IPS-18a (cell line): ENCODE data around the gene NELL1.

Experiments used
- H3K27ac ChIP-seq: one replicate; pipeline ENCODE4 v1.5.1; 2013; ENCODE audit warnings: low read length
- H3K27me3 ChIP-seq: one replicate; pipeline ENCODE4 v1.6.1; 2013; ENCODE audit warnings: mild to moderate bottlenecking, low read length; ENCODE audit not compliant: control insufficient read depth, insufficient read depth
- H3K36me3 ChIP-seq: one replicate; pipeline ENCODE4 v1.6.1; 2013; ENCODE audit warnings: low read depth, low read length; ENCODE audit not compliant: control insufficient read depth
- H3K4me1 ChIP-seq: one replicate; pipeline ENCODE4 v1.6.1; 2013; ENCODE audit warnings: low read depth, low read length; ENCODE audit not compliant: control insufficient read depth
- H3K4me3 ChIP-seq: one replicate; pipeline ENCODE4 v1.5.1; 2013; ENCODE audit warnings: low read length
- H3K9ac ChIP-seq: one replicate; pipeline ENCODE4 v1.6.1; 2013; ENCODE audit warnings: mild to moderate bottlenecking, low read length, moderate library complexity
- H3K9me3 ChIP-seq: one replicate; pipeline ENCODE4 v1.6.1; 2013; ENCODE audit warnings: low read depth, low read length; ENCODE audit not compliant: control insufficient read depth

Gene NELL1

GRCh38 chr11:21429401-21429800, 760.0 kb downstream of the NELL1 start:
- Histone ChIP-seq H3K9me3 (no peaks in the 10 kb centered on the region), H3K36me3 (no peaks in the 10 kb centered on the region), H3K27me3 (no peaks in the 10 kb centered on the region), H3K4me3 (no peak overlapping the region), H3K27ac (no peak overlapping the region), H3K4me1 (no peaks in the 10 kb centered on the region), H3K9ac (no peak overlapping the region)

DNA sequence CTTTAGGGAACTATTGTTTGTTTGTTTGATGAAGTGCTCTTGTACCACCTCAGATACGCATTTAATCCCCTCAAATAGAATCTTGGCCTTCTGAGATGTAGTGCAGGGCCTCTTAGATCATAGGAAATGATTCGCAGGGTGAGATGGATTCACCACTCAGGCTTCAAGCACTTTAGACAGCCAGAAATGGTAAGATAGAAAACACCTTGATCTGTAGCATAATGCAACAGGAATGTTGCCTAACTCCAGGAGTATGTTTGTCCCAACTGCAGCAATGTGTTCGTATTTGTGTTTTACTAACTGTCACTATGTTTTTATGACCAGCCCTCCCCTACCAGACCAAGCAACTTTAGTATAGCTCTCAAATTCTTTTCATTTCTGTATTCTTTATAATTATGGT, 761.2 kb downstream of the NELL1 start:
- Histone ChIP-seq H3K9ac (no peak overlapping the region), H3K27ac (no peak overlapping the region), H3K4me3 (no peak overlapping the region), H3K36me3 (no peaks in the 10 kb centered on the region), H3K9me3 (no peaks in the 10 kb centered on the region), H3K4me1 (no peaks in the 10 kb centered on the region), H3K27me3 (no peaks in the 10 kb centered on the region)

- no peak overlapping the region for H3K4me3 ChIP-seq
- H3K27ac ChIP-seq, result no peak overlapping the region
- H3K36me3 ChIP-seq, result no peaks in the 10 kb centered on the region
- H3K4me1 ChIP-seq, result no peaks in the 10 kb centered on the region
- H3K9me3 ChIP-seq, result no peaks in the 10 kb centered on the region
- no peaks in the 10 kb centered on the region for H3K27me3 ChIP-seq
- no peak overlapping the region for H3K9ac ChIP-seq
Observed at GRCh38 chr11:21446939-21447590, 777.7 kb downstream of the NELL1 start.

- Histone ChIP-seq H3K27ac (no peak overlapping the region), H3K36me3 (no peaks in the 10 kb centered on the region), H3K4me1 (no peaks in the 10 kb centered on the region), H3K4me3 (no peak overlapping the region), H3K27me3 (no peaks in the 10 kb centered on the region), H3K9ac (no peak overlapping the region), H3K9me3 (no peaks in the 10 kb centered on the region)
Observed at GRCh38 chr11:21447871-21448270, 778.5 kb downstream of the NELL1 start.

DNA sequence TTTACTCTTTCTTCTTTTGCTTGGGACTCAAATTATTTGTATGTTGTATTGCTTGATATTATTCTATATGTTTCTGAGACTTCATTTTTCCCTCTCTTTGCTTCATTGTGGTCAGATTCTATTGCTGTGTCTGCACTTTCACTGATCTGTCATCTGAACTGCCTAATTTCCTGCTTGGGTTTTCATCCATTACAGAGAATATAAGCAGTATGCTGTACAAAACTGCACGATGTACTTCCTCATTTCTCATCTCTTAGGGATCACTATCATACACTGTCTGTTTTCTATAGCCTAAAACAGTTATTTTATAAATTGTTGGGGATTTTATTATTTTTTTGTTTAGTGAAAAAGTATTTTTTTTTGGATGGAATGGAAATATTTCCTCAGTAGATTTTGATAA, 786.8 kb downstream of the NELL1 start:
- no peaks in the 10 kb centered on the region for H3K36me3 ChIP-seq
- H3K27ac ChIP-seq, result no peak overlapping the region
- H3K9ac ChIP-seq, result no peak overlapping the region
- H3K9me3 ChIP-seq, result no peaks in the 10 kb centered on the region
- no peaks in the 10 kb centered on the region for H3K27me3 ChIP-seq
- no peaks in the 10 kb centered on the region for H3K4me1 ChIP-seq
- H3K4me3 ChIP-seq, result no peak overlapping the region

- Histone ChIP-seq H3K9me3 (no peaks in the 10 kb centered on the region), H3K27ac (no peak overlapping the region), H3K36me3 (no peaks in the 10 kb centered on the region), H3K27me3 (no peaks in the 10 kb centered on the region), H3K4me3 (no peak overlapping the region), H3K9ac (no peak overlapping the region), H3K4me1 (no peaks in the 10 kb centered on the region)
Observed at GRCh38 chr11:21460082-21460481, 790.7 kb downstream of the NELL1 start.

- no peak overlapping the region for H3K4me3 ChIP-seq
- H3K27ac ChIP-seq, result no peak overlapping the region
- H3K9ac ChIP-seq, result no peak overlapping the region
- no peaks in the 10 kb centered on the region for H3K36me3 ChIP-seq
- no peaks in the 10 kb centered on the region for H3K27me3 ChIP-seq
- no peaks in the 10 kb centered on the region for H3K9me3 ChIP-seq
- peaks cover 4% of the 10 kb centered on the region for H3K4me1 ChIP-seq
Observed at GRCh38 chr11:21461701-21462100, 792.3 kb downstream of the NELL1 start.

GRCh38 chr11:21464601-21465193, 795.3 kb downstream of the NELL1 start:
- no peaks in the 10 kb centered on the region for H3K27me3 ChIP-seq
- H3K27ac ChIP-seq, result no peak overlapping the region
- H3K9ac ChIP-seq, result no peak overlapping the region
- H3K9me3 ChIP-seq, result no peaks in the 10 kb centered on the region
- no peaks in the 10 kb centered on the region for H3K36me3 ChIP-seq
- H3K4me3 ChIP-seq, result no peak overlapping the region
- H3K4me1 ChIP-seq, result peaks cover 4% of the 10 kb centered on the region

GRCh38 chr11:21465203-21465602, 795.8 kb downstream of the NELL1 start:
- Histone ChIP-seq H3K27me3 (no peaks in the 10 kb centered on the region), H3K36me3 (no peaks in the 10 kb centered on the region), H3K9me3 (no peaks in the 10 kb centered on the region), H3K9ac (no peak overlapping the region), H3K27ac (no peak overlapping the region), H3K4me1 (peaks cover 4% of the 10 kb centered on the region), H3K4me3 (no peak overlapping the region)

GRCh38 chr11:21465920-21466319, 796.5 kb downstream of the NELL1 start:
- H3K4me1 ChIP-seq, result peaks cover 4% of the 10 kb centered on the region
- H3K4me3 ChIP-seq, result no peak overlapping the region
- no peak overlapping the region for H3K27ac ChIP-seq
- H3K27me3 ChIP-seq, result no peaks in the 10 kb centered on the region
- no peaks in the 10 kb centered on the region for H3K36me3 ChIP-seq
- no peaks in the 10 kb centered on the region for H3K9me3 ChIP-seq
- H3K9ac ChIP-seq, result no peak overlapping the region

DNA sequence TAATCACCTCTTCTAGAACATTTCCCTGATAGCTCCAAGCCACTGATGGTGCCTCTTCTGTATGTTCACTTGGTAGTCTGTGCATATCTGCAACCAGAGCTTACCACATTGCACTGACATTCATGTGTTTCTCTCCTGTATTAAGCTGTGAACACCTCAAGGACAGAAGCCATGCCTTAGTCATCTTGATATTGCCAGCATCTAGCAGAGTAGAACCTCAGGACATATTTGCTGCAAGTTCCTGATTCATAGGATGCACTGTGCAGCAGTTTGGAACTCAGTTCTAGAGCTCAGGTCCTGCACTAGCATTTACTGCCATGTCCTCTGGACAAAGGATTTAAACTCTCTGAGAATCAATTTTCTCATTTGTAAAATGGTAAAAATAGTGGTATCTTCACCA, 801.1 kb downstream of the NELL1 start:
- Histone ChIP-seq H3K27ac (no peak overlapping the region), H3K27me3 (no peaks in the 10 kb centered on the region), H3K9me3 (no peaks in the 10 kb centered on the region), H3K4me1 (peaks cover 4% of the 10 kb centered on the region), H3K9ac (no peak overlapping the region), H3K36me3 (no peaks in the 10 kb centered on the region), H3K4me3 (no peak overlapping the region)

DNA sequence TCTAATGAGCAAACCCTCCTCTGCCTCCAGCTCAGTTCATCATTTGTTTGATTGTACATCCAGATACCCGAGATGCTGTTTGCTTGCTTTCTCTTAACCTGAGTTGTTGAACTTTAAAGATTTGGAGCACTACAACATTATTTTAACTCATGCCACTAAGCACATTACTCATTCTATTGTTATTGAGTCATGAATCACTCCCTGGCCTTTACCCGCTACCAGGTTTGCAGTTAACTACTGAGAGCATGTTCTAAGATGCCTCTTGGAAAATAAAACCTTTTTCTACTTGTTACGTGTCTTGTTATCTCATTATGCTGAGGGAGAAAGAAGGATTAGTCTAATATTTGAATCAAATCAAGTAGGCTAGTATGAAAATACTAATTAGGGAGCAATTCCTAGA, 802.9 kb downstream of the NELL1 start:
- Histone ChIP-seq H3K27me3 (no peaks in the 10 kb centered on the region), H3K4me3 (no peak overlapping the region), H3K36me3 (no peaks in the 10 kb centered on the region), H3K27ac (no peak overlapping the region), H3K9me3 (no peaks in the 10 kb centered on the region), H3K4me1 (peaks cover 7% of the 10 kb centered on the region), H3K9ac (no peak overlapping the region)
